Measurements from ENCODE around the gene TRAF7. TPM values are rescaled to one million over a fixed set of nuclear protein-coding genes. Genes with fewer than 3 reads are reported as not detected.

Gene TRAF7
- total RNA-seq, 4 donors from 2014 or later, result 42.6 to 64.5 (median 54.3) TPM

GRCh38 chr16:2170587-2171435 lies 15.2 kb downstream of the TRAF7 start:
- H3K9me3 ChIP-seq, result no peaks in the 10 kb centered on the region
- no peaks in the 10 kb centered on the region for H3K27me3 ChIP-seq
- TF ChIP-seq CTCF (IDR thresholded peaks at IDR 0.05) (no peak), POLR2A (IDR thresholded peaks at IDR 0.05; ENCODE audit: low read depth) (no peak), EP300 (IDR thresholded peaks at IDR 0.05) (no peak), POLR2AphosphoS5 (IDR thresholded peaks at IDR 0.05) (no peak)
- no peak for DNase-seq (ENCODE audit: extremely low spot score)
- H3K4me3 ChIP-seq, result peak overlapping the region; percentile 31 to 54 (median 40)
- peaks cover 0 to 9% (median 0%) of the 10 kb centered on the region in 4 donors for H3K4me1 ChIP-seq
- intact Hi-C loops (cut with DNase I), result no loop called here
- peak overlapping the region; percentile 45 to 62 (median 58) for H3K27ac ChIP-seq (replicated peaks in 1 of 4)
- peaks cover 67 to 100% (median 91%) of the 10 kb centered on the region in 4 donors for H3K36me3 ChIP-seq
- WGBS, result 77% methylated on average over 24 of the region's 47 CpGs

GRCh38 chr16:2171601-2172178 lies 16.1 kb downstream of the TRAF7 start:
- Histone ChIP-seq H3K27me3 (no peaks in the 10 kb centered on the region), H3K36me3 (peaks cover 76 to 100% (median 92%) of the 10 kb centered on the region in 4 donors), H3K9me3 (no peaks in the 10 kb centered on the region), H3K4me3 (no peak overlapping the region), H3K27ac (replicated peaks in 1 of 4) (no peak overlapping the region), H3K4me1 (peaks cover 0 to 9% (median 0%) of the 10 kb centered on the region in 4 donors)
- no peak for DNase-seq (ENCODE audit: extremely low spot score)
- TF ChIP-seq EP300 (IDR thresholded peaks at IDR 0.05) (no peak), POLR2A (IDR thresholded peaks at IDR 0.05; ENCODE audit: low read depth) (no peak), POLR2AphosphoS5 (IDR thresholded peaks at IDR 0.05) (no peak), CTCF (IDR thresholded peaks at IDR 0.05) (no peak)
- WGBS, result 93% methylated on average over 25 of the region's 28 CpGs
- intact Hi-C loops (cut with DNase I), result no loop called here

- Histone ChIP-seq H3K36me3 (peaks cover 78 to 100% (median 93%) of the 10 kb centered on the region in 4 donors), H3K27me3 (no peaks in the 10 kb centered on the region), H3K27ac (replicated peaks in 1 of 4) (no peak overlapping the region), H3K4me3 (no peak overlapping the region), H3K9me3 (no peaks in the 10 kb centered on the region), H3K4me1 (peaks cover 0 to 9% (median 0%) of the 10 kb centered on the region in 4 donors)
- DNase-seq (ENCODE audit: extremely low spot score), result no peak
- 90% methylated on average over 24 of the region's 29 CpGs for WGBS
- intact Hi-C loops (cut with DNase I), result no loop called here
- no peak for TF ChIP-seq POLR2AphosphoS5 (IDR thresholded peaks at IDR 0.05)
Observed at GRCh38 chr16:2172688-2173335, 17.2 kb downstream of the TRAF7 start.

GRCh38 chr16:2173366-2173765 lies 17.8 kb downstream of the TRAF7 start:
- H3K4me3 ChIP-seq, result no peak overlapping the region
- H3K27me3 ChIP-seq, result peaks cover 0 to 4% (median 0%) of the 10 kb centered on the region in 4 donors
- H3K4me1 ChIP-seq, result peaks cover 0 to 9% (median 1%) of the 10 kb centered on the region in 4 donors
- no peak overlapping the region for H3K27ac ChIP-seq (replicated peaks in 1 of 4)
- no peak for DNase-seq (ENCODE audit: extremely low spot score)
- H3K36me3 ChIP-seq, result peaks cover 72 to 98% (median 91%) of the 10 kb centered on the region in 4 donors
- intact Hi-C loops (cut with DNase I), result no loop called here
- no CpG with 5 or more reads among the region's 14 CpGs for WGBS
- no peaks in the 10 kb centered on the region for H3K9me3 ChIP-seq
- no peak for TF ChIP-seq EP300 (IDR thresholded peaks at IDR 0.05)
- TF ChIP-seq CTCF (IDR thresholded peaks at IDR 0.05), result no peak
- no peak for TF ChIP-seq POLR2A (IDR thresholded peaks at IDR 0.05; ENCODE audit: low read depth)
- no peak for TF ChIP-seq POLR2AphosphoS5 (IDR thresholded peaks at IDR 0.05)

GRCh38 chr16:2173916-2174315 lies 18.3 kb downstream of the TRAF7 start:
- Histone ChIP-seq H3K36me3 (peaks cover 67 to 93% (median 86%) of the 10 kb centered on the region in 4 donors), H3K27me3 (peaks cover 0 to 7% (median 0%) of the 10 kb centered on the region in 4 donors), H3K4me1 (peaks cover 0 to 9% (median 4%) of the 10 kb centered on the region in 4 donors), H3K9me3 (no peaks in the 10 kb centered on the region), H3K4me3 (no peak overlapping the region), H3K27ac (replicated peaks in 1 of 4) (no peak overlapping the region)
- DNase-seq (ENCODE audit: extremely low spot score), result no peak
- intact Hi-C loops (cut with DNase I), result no loop called here
- 92% methylated on average over 2 of the region's 4 CpGs for WGBS
- TF ChIP-seq EP300 (IDR thresholded peaks at IDR 0.05) (no peak), CTCF (IDR thresholded peaks at IDR 0.05) (no peak), POLR2AphosphoS5 (IDR thresholded peaks at IDR 0.05) (no peak), POLR2A (IDR thresholded peaks at IDR 0.05; ENCODE audit: low read depth) (no peak)
